Lower lobe of right lung (tissue), 2 donors: ENCODE measurements around the gene ORC5. TPM values are rescaled to one million over a fixed set of nuclear protein-coding genes. Genes with fewer than 3 reads are reported as not detected.

ENCODE experiments used
- ATAC-seq, 2 donors: fragments of 200-7000 bp; cut with Tn5 transposase; one replicate each; pipeline ENCODE4 v1.9.1; 2020 to 2022; ENCODE audit warnings: mild to moderate bottlenecking in 2 of 2, moderate library complexity in 2 of 2
- DNase-seq: peaks from one replicate; pipeline ENCODE4 v3.0.0-alpha.2; 2020
- H3K27ac ChIP-seq: fragments of 200-600 bp; one replicate; pipeline ENCODE4 v1.8.0; 2022
- H3K27me3 ChIP-seq: fragments of 200-600 bp; one replicate; pipeline ENCODE4 v1.8.0; 2022; ENCODE audit warnings: low read depth
- H3K36me3 ChIP-seq: fragments of 200-600 bp; one replicate; pipeline ENCODE4 v1.8.0; 2022; ENCODE audit warnings: mild to moderate bottlenecking
- H3K4me1 ChIP-seq: fragments of 200-600 bp; one replicate; pipeline ENCODE4 v1.8.0; 2022
- H3K4me3 ChIP-seq: fragments of 200-600 bp; one replicate; pipeline ENCODE4 v1.8.0; 2022; ENCODE audit warnings: mild to moderate bottlenecking
- H3K9me3 ChIP-seq: fragments of 200-600 bp; one replicate; pipeline ENCODE4 v1.8.0; 2022
- CTCF ChIP-seq: fragments of 200-600 bp; IDR thresholded peaks from one replicate; pipeline ENCODE4 v1.8.0; 2022; ENCODE audit warnings: antibody characterized with exemption, mild to moderate bottlenecking
- intact Hi-C: fragments of 100-400 bp; cut with DNase I; formaldehyde crosslinking; loops from one replicate; pipeline ENCODE4 v1.11.0; 2022
- total RNA-seq: library from RNA; stranded (reverse); fragmentation: NEBNext Ultra II Directional; extraction: Animal tissue kit (Norgen Biotek cat#: 25700); gene quantifications from one replicate; pipeline ENCODE4 v1.2.1, GENCODE V29; 2021
- donor health status: DM: no; HTN: yes; CAD: no; lungs with severe emphysema.

Gene ORC5
- total RNA-seq, 1 donor from 2014 or later = 16.0 TPM

- no peaks in the 10 kb centered on the region for H3K36me3 ChIP-seq
- no peak overlapping the region for H3K27ac ChIP-seq
- intact Hi-C loops = no loop called here
- no peak overlapping the region for H3K4me3 ChIP-seq
- TF ChIP-seq CTCF = no peak
- no peak for DNase-seq
- no peaks in the 10 kb centered on the region for H3K4me1 ChIP-seq
- no peak for ATAC-seq
- H3K27me3 ChIP-seq = no peaks in the 10 kb centered on the region
- H3K9me3 ChIP-seq = no peaks in the 10 kb centered on the region
Observed at GRCh38 chr7:104106108-104106905, 101.5 kb downstream of the ORC5 start.

- no peaks in the 10 kb centered on the region for H3K27me3 ChIP-seq
- ATAC-seq = no peak
- H3K9me3 ChIP-seq = no peaks in the 10 kb centered on the region
- H3K4me3 ChIP-seq = no peak overlapping the region
- H3K27ac ChIP-seq = no peak overlapping the region
- DNase-seq = no peak
- TF ChIP-seq CTCF = no peak
- intact Hi-C loops = no loop called here
- no peaks in the 10 kb centered on the region for H3K36me3 ChIP-seq
- no peaks in the 10 kb centered on the region for H3K4me1 ChIP-seq
Observed at GRCh38 chr7:104098890-104099289, 108.9 kb downstream of the ORC5 start.

- Histone ChIP-seq H3K4me3 (no peak overlapping the region), H3K4me1 (no peaks in the 10 kb centered on the region), H3K36me3 (no peaks in the 10 kb centered on the region), H3K9me3 (no peaks in the 10 kb centered on the region), H3K27me3 (no peaks in the 10 kb centered on the region), H3K27ac (no peak overlapping the region)
- DNase-seq (no peak), ATAC-seq (no peak)
- TF ChIP-seq CTCF = no peak
- intact Hi-C loops = no loop called here
Observed at GRCh38 chr7:104096683-104097082, 111.1 kb downstream of the ORC5 start.

GRCh38 chr7:104093127-104093526 is 114.7 kb downstream of the ORC5 start:
- DNase-seq (no peak), ATAC-seq (no peak)
- H3K4me3 ChIP-seq = no peak overlapping the region
- H3K27me3 ChIP-seq = no peaks in the 10 kb centered on the region
- H3K9me3 ChIP-seq = no peaks in the 10 kb centered on the region
- no peak overlapping the region for H3K27ac ChIP-seq
- intact Hi-C loops = no loop called here
- no peak for TF ChIP-seq CTCF
- no peaks in the 10 kb centered on the region for H3K4me1 ChIP-seq
- H3K36me3 ChIP-seq = no peaks in the 10 kb centered on the region

- ATAC-seq (no peak), DNase-seq (no peak)
- Histone ChIP-seq H3K36me3 (no peaks in the 10 kb centered on the region), H3K9me3 (no peaks in the 10 kb centered on the region), H3K27me3 (no peaks in the 10 kb centered on the region), H3K27ac (no peak overlapping the region), H3K4me1 (no peaks in the 10 kb centered on the region), H3K4me3 (no peak overlapping the region)
- intact Hi-C loops = no loop called here
- TF ChIP-seq CTCF = no peak
Observed at GRCh38 chr7:104091242-104091641, 116.6 kb downstream of the ORC5 start.
